GM11168 (cell line): Measurements from ENCODE around the gene ACY1.

Experiments
- in situ Hi-C: fragments of 300-500 bp; cut with MboI; formaldehyde crosslinking; loops from one replicate; pipeline ENCODE4 v1.12.0; 2022; ENCODE audit warnings: low sequenced_read_pairs; ENCODE audit not compliant: unreplicated experiment

ACY1 gene

DNA sequence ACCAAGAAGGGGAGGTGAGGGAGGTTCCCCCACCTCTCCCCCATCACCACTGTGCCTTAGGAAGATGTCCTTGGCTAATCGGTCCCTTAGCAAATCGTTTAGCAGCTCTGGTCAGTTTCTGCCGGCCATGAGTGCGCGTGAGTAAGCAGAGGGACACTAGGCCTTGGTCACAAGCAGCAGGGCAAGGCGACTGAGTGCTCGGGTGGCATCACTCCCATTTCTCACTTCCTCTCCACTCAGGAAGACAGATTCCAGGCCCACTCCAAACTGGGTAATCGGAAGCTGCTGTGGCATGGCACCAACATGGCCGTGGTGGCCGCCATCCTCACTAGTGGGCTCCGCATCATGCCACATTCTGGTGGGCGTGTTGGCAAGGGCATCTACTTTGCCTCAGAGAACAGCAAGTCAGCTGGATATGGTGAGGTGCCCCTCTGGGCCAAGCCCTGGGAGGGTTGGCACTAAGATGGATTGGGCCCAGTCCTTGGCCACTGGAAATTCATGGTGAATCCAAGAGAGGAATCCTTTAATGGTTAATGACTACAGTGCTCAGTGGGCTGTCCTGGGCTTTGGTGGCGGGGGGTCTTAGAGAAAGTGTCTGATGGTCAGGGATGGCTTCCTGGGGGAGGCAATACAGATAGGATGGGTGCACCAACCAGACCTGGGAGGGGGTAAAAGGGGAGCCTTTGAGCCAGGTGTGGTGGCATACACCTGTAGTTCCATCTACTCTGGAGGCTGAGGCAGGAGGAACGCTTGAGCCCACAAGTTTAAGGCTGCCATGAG, 37.2 kb upstream of the ACY1 start:
- in situ Hi-C loops = no loop called here

DNA sequence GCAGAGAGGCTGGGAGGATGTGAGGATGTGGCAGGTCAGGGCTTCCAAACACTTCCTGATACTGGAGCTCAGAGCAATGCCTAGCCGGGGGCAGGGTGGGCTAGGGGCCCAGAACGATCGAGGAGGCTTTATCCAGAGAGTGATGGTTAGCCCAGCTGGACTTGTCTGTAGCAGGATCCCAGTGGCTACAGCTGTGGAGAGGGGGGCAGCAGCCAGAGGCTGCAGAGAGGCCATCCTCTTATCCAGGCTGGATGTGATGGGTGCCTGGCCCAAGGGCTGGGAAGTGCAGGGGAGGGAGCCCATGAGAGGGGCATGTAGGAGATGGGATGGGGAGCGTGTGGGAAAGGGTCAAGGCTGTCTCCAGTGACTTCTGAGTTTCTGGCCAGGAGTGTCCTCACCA, 36.5 kb upstream of the ACY1 start:
- in situ Hi-C loops = no loop called here

DNA sequence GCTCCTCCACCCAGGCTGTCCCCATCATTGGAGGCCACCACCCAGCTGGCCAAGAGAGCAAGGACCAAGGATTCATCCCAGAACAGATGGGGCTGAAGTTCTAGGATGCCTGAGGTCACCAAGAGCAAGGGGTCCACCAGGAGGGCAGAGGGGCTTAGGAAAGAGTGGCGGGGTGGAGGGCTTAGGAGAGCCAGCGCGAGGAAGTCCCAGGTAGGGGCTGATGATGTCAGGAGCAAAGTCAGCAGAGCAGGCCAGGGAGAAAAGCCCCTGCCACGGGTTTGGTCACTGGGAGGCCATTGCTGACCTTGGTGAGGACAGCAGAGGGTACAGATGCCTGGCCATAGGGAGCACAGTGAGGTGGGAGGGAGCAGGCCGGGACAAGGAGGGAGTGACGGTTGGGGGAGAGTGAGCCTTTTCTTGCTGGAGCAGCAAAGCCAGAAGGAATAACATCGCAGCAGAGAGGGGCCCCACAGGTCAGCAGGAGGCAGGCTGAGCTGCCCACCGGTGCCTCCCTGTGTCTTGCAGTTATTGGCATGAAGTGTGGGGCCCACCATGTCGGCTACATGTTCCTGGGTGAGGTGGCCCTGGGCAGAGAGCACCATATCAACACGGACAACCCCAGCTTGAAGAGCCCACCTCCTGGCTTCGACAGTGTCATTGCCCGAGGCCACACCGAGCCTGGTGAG, 36.0 kb upstream of the ACY1 start:
- in situ Hi-C loops = no loop called here

DNA sequence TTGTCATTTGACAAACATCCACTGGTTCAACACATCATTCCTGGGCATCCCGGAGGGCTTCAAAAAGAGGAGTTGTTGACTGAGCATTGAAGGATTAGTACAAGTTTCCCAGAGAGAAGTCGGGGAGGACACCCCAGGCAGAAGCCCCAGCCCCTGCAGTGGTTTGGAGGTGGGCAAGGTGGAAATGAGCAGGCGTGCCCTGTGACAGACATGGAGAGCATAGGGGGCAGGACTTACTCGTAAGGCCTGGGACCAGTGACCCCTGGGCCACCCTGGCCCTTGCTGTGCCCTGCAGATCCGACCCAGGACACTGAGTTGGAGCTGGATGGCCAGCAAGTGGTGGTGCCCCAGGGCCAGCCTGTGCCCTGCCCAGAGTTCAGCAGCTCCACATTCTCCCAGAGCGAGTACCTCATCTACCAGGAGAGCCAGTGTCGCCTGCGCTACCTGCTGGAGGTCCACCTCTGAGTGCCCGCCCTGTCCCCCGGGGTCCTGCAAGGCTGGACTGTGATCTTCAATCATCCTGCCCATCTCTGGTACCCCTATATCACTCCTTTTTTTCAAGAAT, 35.2 kb upstream of the ACY1 start:
- in situ Hi-C loops = no loop called here

DNA sequence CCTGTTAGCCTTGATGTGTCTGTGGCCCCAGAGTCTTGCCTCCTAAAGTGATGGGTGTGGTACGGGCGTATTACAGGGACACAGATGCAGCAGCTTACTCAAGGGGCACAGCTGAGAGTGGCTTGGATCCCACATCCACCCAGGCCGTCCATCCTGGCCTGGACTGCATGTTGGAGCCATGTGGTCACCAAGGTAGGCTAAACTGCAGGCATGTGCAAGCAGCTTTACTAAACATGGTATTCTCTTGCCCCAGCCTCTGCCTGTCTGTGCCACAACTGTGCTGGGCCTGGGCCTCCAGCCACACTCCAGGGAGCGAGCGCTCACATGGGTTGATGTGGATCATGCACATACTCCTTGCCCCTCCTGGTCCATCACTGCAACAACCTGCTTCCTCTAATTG, 34.2 kb upstream of the ACY1 start:
- in situ Hi-C loops = no loop called here

DNA sequence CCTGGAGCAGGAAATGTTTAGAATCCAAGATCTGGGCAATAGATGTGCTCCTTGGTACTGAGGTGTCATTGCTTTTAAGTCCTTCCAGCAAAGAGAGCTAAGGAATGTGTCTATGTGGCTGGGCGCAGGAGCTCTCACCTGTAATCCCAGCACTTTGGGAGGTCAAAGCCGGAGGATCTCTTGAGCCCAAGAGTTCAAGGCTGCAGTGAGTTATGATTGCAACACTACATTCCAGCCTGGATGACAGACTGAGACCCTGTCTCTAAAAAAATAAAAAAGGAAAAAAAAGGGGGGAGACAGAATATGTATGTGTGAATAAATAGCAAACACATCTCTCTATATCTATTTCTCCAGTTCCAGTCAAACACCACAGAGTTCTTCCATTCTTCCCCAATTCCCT, 32.4 kb upstream of the ACY1 start:
- in situ Hi-C loops = no loop called here

DNA sequence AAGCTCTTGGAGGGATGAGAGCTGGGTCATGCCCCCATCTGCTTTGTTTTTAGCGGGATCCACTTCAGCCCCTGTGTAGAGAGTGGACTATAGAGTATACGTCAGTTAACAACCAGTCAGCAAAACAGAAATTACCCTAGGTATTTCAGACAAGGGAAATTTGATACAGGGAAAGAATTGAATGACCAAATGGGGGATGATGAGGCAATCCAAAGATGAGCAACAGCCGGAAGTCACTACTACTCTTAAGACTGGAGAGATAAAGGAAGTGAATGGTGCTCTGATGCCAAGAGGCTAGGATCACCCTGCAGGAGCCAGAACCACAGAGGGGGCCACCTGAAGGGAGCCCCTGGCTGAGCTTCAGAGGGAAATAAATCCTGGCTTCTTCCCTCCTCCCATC, 29.9 kb upstream of the ACY1 start:
- in situ Hi-C loops = no loop called here

DNA sequence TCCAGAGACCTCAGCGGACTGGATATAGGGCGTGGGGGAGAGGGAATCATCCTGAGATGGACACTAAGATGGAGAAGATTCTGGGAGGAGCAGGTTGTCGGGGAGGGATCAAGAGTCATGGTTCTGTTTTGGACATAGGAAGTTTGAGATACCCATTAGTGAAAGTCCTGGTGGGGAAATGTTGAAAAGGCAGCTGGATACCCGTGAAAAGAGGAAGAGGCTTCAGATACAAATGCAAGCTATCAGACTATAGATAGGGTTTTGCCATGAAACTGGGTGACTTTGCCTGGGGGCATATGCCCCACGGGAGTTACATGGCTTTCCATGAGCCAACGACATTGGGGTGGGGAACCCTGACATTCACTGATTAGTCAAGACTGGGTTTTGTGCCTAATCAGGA, 29.2 kb upstream of the ACY1 start:
- in situ Hi-C loops = no loop called here

DNA sequence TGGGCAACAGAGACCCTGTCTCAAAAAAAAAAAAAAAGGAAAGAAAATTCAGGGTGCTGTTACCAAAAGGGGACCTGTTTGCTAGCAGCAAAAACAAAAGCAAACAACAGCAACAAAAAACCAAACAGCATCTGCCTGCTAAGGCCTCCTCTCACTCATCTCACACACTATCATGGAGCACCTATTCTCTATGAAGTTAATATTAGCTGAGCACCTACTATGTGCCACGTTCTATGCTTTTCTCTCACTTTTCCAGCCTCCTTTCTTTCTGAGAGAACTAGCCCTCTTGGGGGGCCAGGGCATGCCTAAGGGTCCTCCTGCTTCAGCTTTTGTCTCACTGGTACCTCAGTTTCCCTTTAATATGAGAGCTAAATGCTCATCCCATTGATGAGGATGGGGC, 28.6 kb upstream of the ACY1 start:
- in situ Hi-C loops = no loop called here

DNA sequence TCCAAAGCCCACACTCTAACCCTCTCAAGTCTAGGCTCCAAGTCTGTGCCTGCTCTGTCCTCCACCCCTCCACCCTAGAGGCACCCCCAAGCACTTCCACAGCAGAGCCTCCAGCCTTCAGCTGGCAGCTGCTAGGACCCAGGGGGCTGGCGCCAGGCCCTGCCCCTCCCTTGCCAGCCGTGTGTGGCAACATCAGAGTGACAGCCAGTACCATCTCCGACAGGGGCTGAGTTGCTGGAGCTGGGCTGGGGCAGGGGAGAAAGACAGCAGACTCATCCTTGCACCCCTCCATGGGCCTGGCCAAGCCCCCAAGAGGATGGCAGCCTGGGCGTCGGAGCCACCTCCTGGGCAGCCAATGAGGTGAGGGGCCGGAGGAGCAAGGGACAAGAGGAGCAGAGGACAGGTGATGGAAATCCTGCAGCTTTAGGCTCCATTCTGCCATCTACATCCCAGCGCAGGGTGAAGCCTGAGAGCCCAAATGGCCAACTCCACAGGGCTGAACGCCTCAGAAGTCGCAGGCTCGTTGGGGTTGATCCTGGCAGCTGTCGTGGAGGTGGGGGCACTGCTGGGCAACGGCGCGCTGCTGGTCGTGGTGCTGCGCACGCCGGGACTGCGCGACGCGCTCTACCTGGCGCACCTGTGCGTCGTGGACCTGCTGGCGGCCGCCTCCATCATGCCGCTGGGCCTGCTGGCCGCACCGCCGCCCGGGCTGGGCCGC, 28.0 kb upstream of the ACY1 start, which contains the start of gene GPR62:
Gene GPR62, plus strand, starts transcription at position 207 of the 718 bp plus-strand sequence. Its CDS starts 272 bp downstream, at position 479.
- in situ Hi-C loops = no loop called here

DNA sequence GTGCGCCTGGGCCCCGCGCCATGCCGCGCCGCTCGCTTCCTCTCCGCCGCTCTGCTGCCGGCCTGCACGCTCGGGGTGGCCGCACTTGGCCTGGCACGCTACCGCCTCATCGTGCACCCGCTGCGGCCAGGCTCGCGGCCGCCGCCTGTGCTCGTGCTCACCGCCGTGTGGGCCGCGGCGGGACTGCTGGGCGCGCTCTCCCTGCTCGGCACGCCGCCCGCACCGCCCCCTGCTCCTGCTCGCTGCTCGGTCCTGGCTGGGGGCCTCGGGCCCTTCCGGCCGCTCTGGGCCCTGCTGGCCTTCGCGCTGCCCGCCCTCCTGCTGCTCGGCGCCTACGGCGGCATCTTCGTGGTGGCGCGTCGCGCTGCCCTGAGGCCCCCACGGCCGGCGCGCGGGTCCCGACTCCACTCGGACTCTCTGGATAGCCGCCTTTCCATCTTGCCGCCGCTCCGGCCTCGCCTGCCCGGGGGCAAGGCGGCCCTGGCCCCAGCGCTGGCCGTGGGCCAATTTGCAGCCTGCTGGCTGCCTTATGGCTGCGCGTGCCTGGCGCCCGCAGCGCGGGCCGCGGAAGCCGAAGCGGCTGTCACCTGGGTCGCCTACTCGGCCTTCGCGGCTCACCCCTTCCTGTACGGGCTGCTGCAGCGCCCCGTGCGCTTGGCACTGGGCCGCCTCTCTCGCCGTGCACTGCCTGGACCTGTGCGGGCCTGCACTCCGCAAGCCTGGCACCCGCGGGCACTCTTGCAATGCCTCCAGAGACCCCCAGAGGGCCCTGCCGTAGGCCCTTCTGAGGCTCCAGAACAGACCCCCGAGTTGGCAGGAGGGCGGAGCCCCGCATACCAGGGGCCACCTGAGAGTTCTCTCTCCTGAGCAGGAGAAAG, 27.2 kb upstream of the ACY1 start:
- in situ Hi-C loops = no loop called here

DNA sequence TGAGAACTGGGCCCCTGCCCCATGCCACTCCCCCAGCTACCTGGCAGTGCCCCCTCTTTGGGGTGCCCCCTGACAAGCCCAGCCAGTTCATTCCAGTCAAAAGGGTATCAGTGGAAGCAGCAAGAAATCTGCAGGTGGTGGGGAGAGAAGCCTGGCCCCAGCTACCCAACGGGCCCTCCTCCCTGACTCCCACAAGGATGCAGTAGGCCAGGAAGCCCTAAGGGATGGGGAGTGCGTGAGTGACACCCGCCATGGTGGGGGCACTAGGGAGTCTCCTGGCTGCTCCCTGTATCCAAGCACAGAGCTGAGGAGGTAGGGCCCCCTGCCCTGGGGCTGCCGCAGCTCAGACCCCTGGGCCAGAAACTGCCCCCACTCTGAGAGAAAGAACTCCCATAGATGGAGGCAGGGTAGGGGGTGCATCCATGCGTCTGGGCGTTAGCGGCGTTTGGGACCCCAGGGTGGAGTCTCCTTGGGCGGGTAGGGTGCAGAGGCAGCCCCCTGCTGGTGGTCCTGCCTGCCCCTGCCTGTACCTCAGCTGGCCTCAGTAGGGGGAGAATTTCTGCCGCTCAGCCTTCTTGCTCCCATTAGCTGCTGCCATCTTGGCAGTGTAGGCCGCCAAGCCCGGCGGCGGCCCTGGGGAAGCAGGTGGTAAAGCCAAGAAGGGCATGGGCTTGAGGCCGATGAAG, 25.7 kb upstream of the ACY1 start:
- in situ Hi-C loops = no loop called here

DNA sequence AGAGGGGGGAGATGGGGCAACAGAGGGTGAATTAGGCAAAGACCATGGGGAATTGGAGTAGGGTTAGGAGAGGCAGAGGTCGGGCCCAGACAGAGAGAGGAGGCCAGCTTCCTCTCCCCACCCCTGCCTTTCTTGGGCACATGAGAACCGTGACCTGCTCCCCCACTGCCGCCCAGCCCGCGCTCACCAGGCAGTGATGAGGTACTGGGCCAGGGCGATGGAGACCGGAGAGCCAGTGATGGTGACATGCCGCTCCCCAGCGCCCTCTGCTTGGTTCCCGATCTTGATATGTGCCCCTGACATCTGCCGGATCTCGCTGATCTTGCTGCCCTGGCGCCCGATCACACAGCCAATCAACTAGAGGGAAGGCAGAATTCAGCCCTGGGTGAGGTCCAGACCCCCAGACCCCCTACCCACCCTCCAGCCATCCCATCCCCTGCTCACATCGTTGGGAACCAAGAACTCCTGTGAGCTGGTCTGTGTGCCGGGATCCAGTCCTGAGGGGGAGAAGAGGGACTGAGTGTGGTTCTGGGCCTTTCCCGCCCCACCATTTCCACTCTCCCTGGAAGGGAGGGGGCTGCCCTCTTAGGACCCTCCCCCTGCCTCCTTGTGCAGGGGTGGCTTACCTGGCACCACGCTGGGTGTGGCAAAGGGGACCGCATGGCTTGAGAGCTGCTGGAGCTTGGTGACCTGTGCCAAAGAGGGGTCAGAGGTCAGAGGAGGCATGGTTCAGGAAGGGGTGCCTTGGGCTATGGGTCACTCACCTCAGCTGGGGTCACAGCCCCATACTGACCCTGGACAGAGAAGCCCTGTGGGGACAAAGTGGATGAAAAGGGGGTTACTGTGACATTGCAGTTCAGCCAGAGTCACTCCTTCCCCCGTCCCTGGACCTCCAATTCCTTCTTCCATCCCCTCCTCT, 24.5 kb upstream of the ACY1 start:
- in situ Hi-C loops = no loop called here

DNA sequence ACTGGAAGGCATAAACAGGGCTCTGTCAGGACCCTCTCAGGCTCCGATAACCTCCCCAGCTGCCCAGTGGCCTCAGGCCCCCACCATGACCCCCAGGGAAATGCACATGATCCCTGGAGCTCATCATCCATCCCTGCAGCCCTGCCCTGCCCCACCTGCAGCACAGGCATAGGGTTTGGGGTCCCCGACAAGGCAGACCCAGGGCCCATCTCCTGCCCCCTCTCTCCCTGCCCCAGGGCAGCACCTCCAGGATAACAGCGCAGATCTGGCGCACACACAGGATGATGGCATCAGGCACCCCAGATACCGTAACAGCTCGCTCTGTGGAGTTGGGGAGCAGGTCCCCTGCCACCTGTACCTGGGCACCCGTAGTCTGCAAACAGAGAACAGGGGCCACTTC, 23.7 kb upstream of the ACY1 start:
- in situ Hi-C loops = no loop called here

DNA sequence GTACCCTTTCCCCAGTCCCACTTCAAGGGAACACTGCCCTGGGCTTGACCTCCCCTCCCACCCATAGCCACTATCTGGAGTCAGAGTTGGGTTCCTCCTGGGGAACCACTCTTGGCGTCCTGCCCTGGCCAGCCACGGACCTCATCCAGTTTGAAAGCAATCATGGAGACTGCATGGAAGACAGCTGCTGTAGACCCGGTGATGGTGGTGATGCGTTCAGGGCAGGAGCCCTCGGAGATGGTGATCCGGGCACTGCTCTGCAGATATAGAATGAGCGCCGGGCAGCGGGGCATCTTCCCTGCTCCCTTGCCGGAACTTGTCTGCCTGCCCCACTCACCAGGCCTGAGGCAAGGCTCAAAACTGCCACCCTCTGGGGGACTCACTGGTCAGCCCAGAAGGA, 22.9 kb upstream of the ACY1 start:
- in situ Hi-C loops = no loop called here

DNA sequence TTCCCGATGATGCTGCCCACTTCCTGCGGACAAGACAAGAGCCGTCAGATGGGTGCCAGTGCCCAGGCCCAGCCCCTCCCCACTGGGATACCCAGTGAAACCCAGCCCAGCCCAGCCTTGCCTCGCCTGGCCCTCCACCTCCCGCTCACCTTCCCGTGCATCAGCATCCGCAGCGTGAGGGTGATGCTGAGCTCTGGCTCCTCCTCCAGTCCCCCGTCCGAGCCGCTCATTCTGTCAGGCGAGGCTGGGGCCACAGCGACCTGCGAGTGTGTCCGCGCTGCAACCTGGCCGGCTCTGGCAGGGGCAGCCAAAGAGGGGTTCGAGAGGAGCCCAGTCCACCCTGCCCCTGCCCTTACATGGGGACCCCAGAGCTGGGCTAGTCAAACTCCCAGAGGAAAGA, 22.3 kb upstream of the ACY1 start:
- in situ Hi-C loops = no loop called here

DNA sequence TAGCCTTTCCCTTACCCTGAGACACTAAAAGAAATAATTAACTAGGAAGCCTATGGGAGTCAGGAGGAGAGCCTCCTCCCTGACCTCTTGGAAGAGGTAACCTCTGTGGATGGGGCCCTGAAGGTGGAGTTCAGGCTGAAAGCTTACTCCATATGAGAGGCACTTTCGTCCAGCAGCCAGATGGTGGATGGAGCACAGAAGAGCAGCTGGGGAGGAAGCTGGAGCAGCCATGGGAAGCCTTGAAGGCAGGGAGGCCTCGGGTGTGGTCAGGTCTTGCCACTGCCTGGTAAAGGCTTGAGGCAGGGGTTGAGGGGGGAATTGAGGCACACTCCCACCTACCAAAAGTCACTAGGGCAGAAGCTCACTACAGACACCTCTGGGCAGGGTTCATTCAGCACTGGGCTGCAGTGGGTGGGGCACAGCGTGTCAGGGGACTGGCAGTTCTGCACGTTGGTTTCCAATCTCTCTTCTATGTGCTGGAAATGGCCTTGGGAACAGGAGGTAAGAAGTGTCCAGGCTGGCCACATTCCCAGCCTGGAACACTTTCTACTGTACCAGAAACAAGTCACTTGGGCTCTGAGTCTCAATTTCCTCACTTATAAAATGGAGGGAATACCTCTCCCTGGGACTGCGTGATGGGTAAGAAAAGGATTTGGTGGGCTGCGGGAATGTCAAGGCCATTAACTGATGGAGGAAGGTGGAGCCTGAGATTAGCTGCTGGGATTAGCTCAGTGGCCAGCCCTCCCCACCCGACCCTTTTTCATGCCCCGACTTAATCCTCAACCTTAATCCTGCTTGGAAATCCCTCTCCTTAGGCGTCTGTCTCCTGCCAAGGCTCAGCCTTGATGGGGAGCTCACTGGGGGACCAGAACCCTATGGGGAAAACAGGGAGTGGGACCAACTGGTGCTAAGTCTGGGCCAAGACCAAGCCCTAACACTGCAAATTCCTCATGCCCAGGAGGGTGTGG, 21.4 kb upstream of the ACY1 start:
- in situ Hi-C loops = no loop called here
